Liver (tissue), 9 donors: Measurements from ENCODE around the gene SOX21. TPM values are rescaled to one million over a fixed set of nuclear protein-coding genes. Genes with fewer than 3 reads are reported as not detected.

ENCODE experiments used
- DNase-seq: peaks from one replicate; pipeline ENCODE4 v3.0.0-alpha.2; 2017; ENCODE audit warnings: low spot score
- H3K27ac ChIP-seq, 2 donors: one replicate each; pipeline ENCODE4 v1.7.0; 2013; ENCODE audit warnings: inconsistent platforms in 2 of 2, low read length in 2 of 2, control low read depth in 1 of 2, low read depth in 1 of 2, mild to moderate bottlenecking in 1 of 2
- H3K27me3 ChIP-seq, 4 donors: one replicate each; pipeline versions ENCODE4 v1.6.1 to v1.7.0; 2013; ENCODE audit warnings: low read length in 3 of 4, inconsistent platforms in 1 of 4, mild to moderate bottlenecking in 1 of 4, moderate library complexity in 1 of 4; ENCODE audit not compliant: control insufficient read depth in 4 of 4, insufficient read depth in 4 of 4
- H3K36me3 ChIP-seq, 4 donors: one replicate each; pipeline versions ENCODE4 v1.6.1 to v1.7.0; 2013; ENCODE audit warnings: low read length in 3 of 4, mild to moderate bottlenecking in 3 of 4, low read depth in 1 of 4, moderate library complexity in 1 of 4; ENCODE audit not compliant: control insufficient read depth in 4 of 4, insufficient read depth in 3 of 4
- H3K4me1 ChIP-seq, 4 donors: one replicate each; pipeline versions ENCODE4 v1.6.1 to v1.7.0; 2013; ENCODE audit warnings: low read length in 3 of 4, mild to moderate bottlenecking in 3 of 4, moderate library complexity in 1 of 4; ENCODE audit not compliant: control insufficient read depth in 4 of 4, insufficient read depth in 4 of 4
- H3K4me3 ChIP-seq, 3 donors: one replicate each; pipeline versions ENCODE4 v1.6.1 to v1.7.0; 2013; ENCODE audit warnings: low read length in 3 of 3, control low read depth in 1 of 3, low read depth in 1 of 3, mild to moderate bottlenecking in 1 of 3
- H3K9ac ChIP-seq, 2 donors: one replicate each; pipeline ENCODE4 v1.7.0; 2013; ENCODE audit warnings: low read length in 2 of 2, mild to moderate bottlenecking in 2 of 2, moderate library complexity in 2 of 2, control low read depth in 1 of 2, low read depth in 1 of 2
- H3K9me3 ChIP-seq, 4 donors: one replicate each; pipeline versions ENCODE4 v1.6.1 to v1.7.0; 2013; ENCODE audit warnings: low read length in 3 of 4; ENCODE audit not compliant: control insufficient read depth in 4 of 4
- ATF3 ChIP-seq: IDR thresholded peaks from 2 replicates; pipeline ENCODE4 v1.6.1; 2016; ENCODE audit warnings: antibody characterized with exemption
- EGR1 ChIP-seq, 2 donors: IDR thresholded peaks; 2 replicates each; pipeline ENCODE4 v1.6.1; 2016 to 2018; ENCODE audit warnings: antibody characterized with exemption in 2 of 2, low read depth in 2 of 2
- GABPA ChIP-seq, 2 donors: IDR thresholded peaks in 1 of 2; conservative IDR thresholded peaks in 1 of 2; 2 replicates each; pipeline ENCODE4 v1.6.1; 2016; ENCODE audit warnings: antibody characterized with exemption in 2 of 2, mild to moderate bottlenecking in 1 of 2, moderate library complexity in 1 of 2
- HNF4A ChIP-seq, 2 donors: conservative IDR thresholded peaks; 2 replicates each; pipeline ENCODE4 v1.6.1; 2016; ENCODE audit warnings: antibody characterized with exemption in 2 of 2, mild to moderate bottlenecking in 2 of 2
- MAX ChIP-seq: IDR thresholded peaks from 2 replicates; pipeline ENCODE4 v1.6.1; 2016; ENCODE audit warnings: antibody characterized with exemption
- REST ChIP-seq: IDR thresholded peaks from 2 replicates; pipeline ENCODE4 v1.6.1; 2016; ENCODE audit warnings: antibody characterized with exemption, mild to moderate bottlenecking
- YY1 ChIP-seq: IDR thresholded peaks from 2 replicates; pipeline ENCODE4 v1.6.1; 2016; ENCODE audit warnings: antibody characterized with exemption, mild to moderate bottlenecking
- ZBTB33 ChIP-seq: IDR thresholded peaks from 2 replicates; pipeline ENCODE4 v1.6.1; 2016; ENCODE audit warnings: antibody characterized with exemption
- WGBS: extraction: QIAGEN DNeasy Blood & Tissue Kit; methylation state at CpG from one replicate; pipeline ENCODE4 v1.1.7; 2013; 5-methylcytosine and 5-hydroxymethylcytosine counted together
- polyA plus RNA-seq, 2 donors: library from polyadenylated mRNA; stranded (reverse) in 1 of 2; unstranded in 1 of 2; fragments of 200-250 nt in 1 of 2; fragments of >200 nt in 1 of 2; fragmentation: Nextera tagmentation in 1 of 2; extraction: Ambion mirVana in 1 of 2; gene quantifications; one replicate each; pipeline versions ENCODE4 v1.2.1 to v1.2.3, GENCODE V29; 2013 to 2015
- total RNA-seq, 2 donors: library from RNA; depleted of rRNA; stranded (reverse); fragments of >200 nt; gene quantifications; one replicate each; pipeline ENCODE4 v1.2.3, GENCODE V29; 2014
- donor health status: healthy.
- donor health status: healthy.
- donor health status: healthy.
- donor health status: healthy.
- donor health status: healthy.

SOX21 gene
- total and polyA plus RNA-seq, 4 donors, result not detected

GRCh38 chr13:94761407-94761806, 49.1 kb upstream of the SOX21 start:
- no peaks in the 10 kb centered on the region for H3K36me3 ChIP-seq
- peaks cover 0 to 6% (median 0%) of the 10 kb centered on the region in 4 donors for H3K27me3 ChIP-seq
- no peak overlapping the region for H3K9ac ChIP-seq
- no peak for DNase-seq
- H3K4me3 ChIP-seq, result no peak overlapping the region
- H3K9me3 ChIP-seq, result no peaks in the 10 kb centered on the region
- TF ChIP-seq GABPA (IDR thresholded peaks at IDR 0.05 in 1 of 2, conservative IDR thresholded peaks at IDR 0.05 in 1 of 2), result no peak
- H3K4me1 ChIP-seq, result no peaks in the 10 kb centered on the region
- 40% methylated on average over 2 of the region's 2 CpGs for WGBS
- no peak overlapping the region for H3K27ac ChIP-seq

- no peak for TF ChIP-seq ATF3
- TF ChIP-seq YY1, result no peak
- Histone ChIP-seq H3K27me3 (peaks cover 0 to 6% (median 0%) of the 10 kb centered on the region in 4 donors), H3K4me3 (no peak overlapping the region), H3K36me3 (no peaks in the 10 kb centered on the region), H3K9ac (no peak overlapping the region), H3K27ac (no peak overlapping the region), H3K9me3 (no peaks in the 10 kb centered on the region), H3K4me1 (no peaks in the 10 kb centered on the region)
- 94% methylated on average over 22 of the region's 22 CpGs for WGBS
- no peak for DNase-seq
These were observed 46.9 kb upstream of the SOX21 start for GRCh38 chr13:94759120-94759728.

- TF ChIP-seq HNF4A (conservative IDR thresholded peaks at IDR 0.05) (no peak), ZBTB33 (no peak), MAX (no peak), EGR1 (IDR thresholded peaks at IDR 0.05; ENCODE audit: low read depth in 2 of 2) (no peak), REST (no peak)
- Histone ChIP-seq H3K4me1 (no peaks in the 10 kb centered on the region), H3K9me3 (no peaks in the 10 kb centered on the region), H3K36me3 (no peaks in the 10 kb centered on the region), H3K27me3 (peaks cover 0 to 5% (median 0%) of the 10 kb centered on the region in 4 donors), H3K9ac (no peak overlapping the region), H3K27ac (no peak overlapping the region), H3K4me3 (no peak overlapping the region)
- DNase-seq, result no peak
- WGBS, result 65% methylated on average over 5 of the region's 5 CpGs
These were observed 46.2 kb upstream of the SOX21 start for GRCh38 chr13:94758436-94758960.
